H9 (cell line): ENCODE results near the gene KCNQ2. TPM values are rescaled to one million over a fixed set of nuclear protein-coding genes. Genes with fewer than 3 reads are reported as not detected.

ENCODE experiments used
- DNase-seq: peaks from one replicate; pipeline ENCODE4 v3.0.0-alpha.2; 2017
- H2AFZ ChIP-seq: one replicate; pipeline ENCODE4 v1.6.1; 2013; ENCODE audit warnings: mild to moderate bottlenecking, low read length, control low read depth, moderate library complexity
- H2AK5ac ChIP-seq: 2 replicates; pipeline ENCODE4 v1.6.1; 2013; ENCODE audit warnings: low read length, control low read depth, mixed read lengths; ENCODE audit not compliant: insufficient read length
- H2BK120ac ChIP-seq: one replicate; pipeline ENCODE4 v1.6.1; 2013; ENCODE audit warnings: low read depth, mild to moderate bottlenecking, low read length, control low read depth, inconsistent platforms; ENCODE audit not compliant: poor library complexity, severe bottlenecking
- H2BK12ac ChIP-seq: 2 replicates; pipeline ENCODE4 v1.6.1; 2013; ENCODE audit warnings: low read length, control low read depth, mixed read lengths, low read depth; ENCODE audit not compliant: insufficient read length
- H2BK15ac ChIP-seq: 2 replicates; pipeline ENCODE4 v1.6.1; 2013; ENCODE audit warnings: low read depth, low read length, control low read depth
- H2BK20ac ChIP-seq: one replicate; pipeline ENCODE4 v1.6.1; 2013; ENCODE audit warnings: low read depth, mild to moderate bottlenecking, low read length, control low read depth, inconsistent platforms; ENCODE audit not compliant: poor library complexity, severe bottlenecking
- H2BK5ac ChIP-seq: 2 replicates; pipeline ENCODE4 v1.6.1; 2013; ENCODE audit warnings: low read length, control low read depth, mixed read lengths; ENCODE audit not compliant: insufficient read length
- H3K14ac ChIP-seq: 2 replicates; pipeline ENCODE4 v1.6.1; 2013; ENCODE audit warnings: low read length, control low read depth; ENCODE audit not compliant: insufficient read depth
- H3K18ac ChIP-seq: 2 replicates; pipeline ENCODE4 v1.6.1; 2013; ENCODE audit warnings: low read depth, mild to moderate bottlenecking, mixed read lengths, low read length, control low read depth; ENCODE audit not compliant: insufficient read length
- H3K23ac ChIP-seq: 2 replicates; pipeline ENCODE4 v1.6.1; 2013; ENCODE audit warnings: low read length, control low read depth, mixed read lengths, low read depth; ENCODE audit not compliant: insufficient read length
- H3K23me2 ChIP-seq: 2 replicates; pipeline ENCODE4 v1.6.1; 2013; ENCODE audit warnings: low read depth, mild to moderate bottlenecking, mixed read lengths, low read length, control low read depth; ENCODE audit not compliant: insufficient read length, poor library complexity, severe bottlenecking
- H3K27ac ChIP-seq: 2 replicates; pipeline ENCODE4 v1.5.1; 2013; ENCODE audit warnings: low read length, control low read depth, mixed read lengths, low read depth; ENCODE audit not compliant: insufficient read length
- H3K27me3 ChIP-seq: 2 replicates; pipeline ENCODE4 v1.6.1; 2013; ENCODE audit warnings: low read length, control low read depth, inconsistent platforms; ENCODE audit not compliant: insufficient read depth
- H3K4ac ChIP-seq: 2 replicates; pipeline ENCODE4 v1.6.1; 2013; ENCODE audit warnings: low read depth, mild to moderate bottlenecking, control low read depth, inconsistent platforms, low read length, moderate library complexity
- H3K4me1 ChIP-seq: 2 replicates; pipeline ENCODE4 v1.6.1; 2013; ENCODE audit warnings: low read length, control low read depth, inconsistent platforms; ENCODE audit not compliant: insufficient read depth
- H3K4me2 ChIP-seq: 2 replicates; pipeline ENCODE4 v1.6.1; 2013; ENCODE audit warnings: low read length, control low read depth, mixed read lengths; ENCODE audit not compliant: insufficient read length, insufficient read depth
- H3K56ac ChIP-seq: 2 replicates; pipeline ENCODE4 v1.6.1; 2013; ENCODE audit warnings: low read depth, mild to moderate bottlenecking, mixed read lengths, low read length, control low read depth; ENCODE audit not compliant: insufficient read length
- H3K79me1 ChIP-seq: 2 replicates; pipeline ENCODE4 v1.6.1; 2013; ENCODE audit warnings: low read depth, mild to moderate bottlenecking, moderate library complexity, low read length, control low read depth, inconsistent platforms; ENCODE audit not compliant: insufficient read depth, poor library complexity, severe bottlenecking
- H3K79me2 ChIP-seq: 2 replicates; pipeline ENCODE4 v1.6.1; 2013; ENCODE audit warnings: low read length, control low read depth, inconsistent platforms; ENCODE audit not compliant: insufficient read depth
- H3K9ac ChIP-seq: 2 replicates; pipeline ENCODE4 v1.6.1; 2013; ENCODE audit warnings: low read length, control low read depth, mixed read lengths; ENCODE audit not compliant: insufficient read length; ENCODE audit errors: extremely low read depth
- H3K9me3 ChIP-seq: one replicate; pipeline ENCODE4 v1.6.1; 2013; ENCODE audit warnings: low read depth, low read length, inconsistent platforms; ENCODE audit not compliant: control insufficient read depth
- H3T11ph ChIP-seq: one replicate; pipeline ENCODE4 v1.6.1; 2013; ENCODE audit warnings: mild to moderate bottlenecking, low read length, control low read depth, inconsistent platforms
- H4K20me1 ChIP-seq: one replicate; pipeline ENCODE4 v1.6.1; 2013; ENCODE audit not compliant: control insufficient read depth, insufficient read length, insufficient read depth
- H4K5ac ChIP-seq: 2 replicates; pipeline ENCODE4 v1.6.1; 2013; ENCODE audit warnings: low read depth, mild to moderate bottlenecking, mixed read lengths, low read length, control low read depth; ENCODE audit not compliant: insufficient read length
- H4K8ac ChIP-seq: replicated peaks from 2 replicates; pipeline ENCODE4 v1.6.1; 2013; ENCODE audit warnings: low read length, control low read depth, mixed read lengths, low read depth; ENCODE audit not compliant: insufficient read length
- H4K91ac ChIP-seq: 2 replicates; pipeline ENCODE4 v1.6.1; 2013; ENCODE audit warnings: low read depth, mild to moderate bottlenecking, moderate library complexity, mixed read lengths, low read length, control low read depth; ENCODE audit not compliant: insufficient read length
- H3K27ac Mint-ChIP-seq, 3 experiments: 2 replicates in 2 of 3; 3 replicates in 1 of 3; pipeline ENCODE4 v1.8.0; 2020 to 2021; ENCODE audit warnings: mixed read lengths in 3 of 3, mild to moderate bottlenecking in 1 of 3, moderate library complexity in 1 of 3
- H3K27me3 Mint-ChIP-seq: 2 replicates; pipeline ENCODE4 v1.8.0; 2021; ENCODE audit warnings: low read depth, mild to moderate bottlenecking, moderate library complexity, mixed read lengths
- H3K36me3 Mint-ChIP-seq, 3 experiments: 2 replicates in 2 of 3; 3 replicates in 1 of 3; pipeline ENCODE4 v1.8.0; 2020 to 2021; ENCODE audit warnings: low read depth in 3 of 3, mixed read lengths in 3 of 3; ENCODE audit not compliant: insufficient read depth in 1 of 3
- H3K4me1 Mint-ChIP-seq, 2 experiments: 2 replicates each; pipeline ENCODE4 v1.8.0; 2020; ENCODE audit warnings: mixed read lengths in 2 of 2
- H3K4me3 Mint-ChIP-seq, 2 experiments: 2 replicates in 1 of 2; 3 replicates in 1 of 2; pipeline ENCODE4 v1.8.0; 2020 to 2021; ENCODE audit warnings: mild to moderate bottlenecking in 2 of 2, mixed read lengths in 2 of 2, moderate library complexity in 1 of 2
- H3K9me3 Mint-ChIP-seq, 2 experiments: 2 replicates in 1 of 2; 3 replicates in 1 of 2; pipeline ENCODE4 v1.8.0; 2020; ENCODE audit warnings: mild to moderate bottlenecking in 2 of 2, mixed read lengths in 2 of 2, moderate library complexity in 1 of 2
- WGBS: extraction: QIAGEN DNeasy Blood & Tissue Kit; methylation state at CpG from one replicate; pipeline ENCODE4 v1.1.7; 2013; ENCODE audit warnings: missing lambda C conversion rate, low lambda C conversion rate, mixed read lengths; ENCODE audit not compliant: insufficient read length; ENCODE audit errors: extremely low coverage; 5-methylcytosine and 5-hydroxymethylcytosine counted together
- total RNA-seq: library from RNA; stranded (reverse); gene quantifications from 2 replicates; pipeline ENCODE4 v1.2.1, GENCODE V29; 2021
- TF ChIP-seq, protein P1 (sequence below): fragments of 200-600 bp; sonication (generic); conservative IDR thresholded peaks from 3 replicates; pipeline ENCODE4 v1.8.0; 2021; ENCODE audit warnings: antibody characterized with exemption, mild to moderate bottlenecking

The KCNQ2 gene
- total RNA-seq, 1 experiment from 2014 or later, result 69.2 TPM

DNA sequence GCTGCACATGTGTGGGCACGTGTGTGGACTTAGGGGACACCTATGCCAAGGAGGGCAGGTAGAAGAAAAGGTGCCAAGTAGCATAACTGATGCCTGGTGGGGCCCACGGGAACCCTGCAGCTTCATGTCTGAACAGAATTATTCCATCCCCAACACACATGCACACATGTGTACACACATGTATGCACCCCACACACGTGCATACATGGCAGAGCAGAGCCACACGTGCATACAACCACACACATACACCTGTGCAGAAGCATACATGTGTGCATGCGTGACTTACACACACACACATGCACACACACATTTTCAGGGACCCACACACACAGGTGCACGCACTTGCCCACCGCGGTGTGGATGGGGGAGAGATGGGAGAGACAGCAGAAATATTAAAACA lies 59.6 kb downstream of the KCNQ2 start:
- Histone ChIP-seq H3K79me2 (no peaks in the 10 kb centered on the region), H3K14ac (no peak overlapping the region), H2BK20ac (no peak overlapping the region), H3K27ac (no peak overlapping the region), H4K5ac (no peak overlapping the region), H2BK12ac (no peak overlapping the region), H2AK5ac (no peak overlapping the region), H3K9me3 (no peaks in the 10 kb centered on the region), H3K79me1 (no peaks in the 10 kb centered on the region), H3K23me2 (no peaks in the 10 kb centered on the region), H3K56ac (no peak overlapping the region), H4K91ac (no peak overlapping the region), H3T11ph (no peak overlapping the region), H3K9ac (no peak overlapping the region), H2BK120ac (no peak overlapping the region), H2AFZ (no peak overlapping the region), H3K27me3 (no peaks in the 10 kb centered on the region), H3K4me2 (no peak overlapping the region), H2BK5ac (no peak overlapping the region), H4K20me1 (no peaks in the 10 kb centered on the region), H3K18ac (no peak overlapping the region), H3K23ac (no peak overlapping the region), H4K8ac (no peak overlapping the region), H3K4ac (no peak overlapping the region), H2BK15ac (no peak overlapping the region), H3K4me1 (no peaks in the 10 kb centered on the region)
- Mint-ChIP-seq H3K27ac (no peak overlapping the region), H3K4me1 (peaks cover 7 to 21% of the 10 kb centered on the region in 2 experiments), H3K9me3 (no peaks in the 10 kb centered on the region), H3K36me3 (peaks cover 0 to 4% (median 2%) of the 10 kb centered on the region in 3 experiments; a peak in 2 of 7 replicates), H3K27me3 (no peaks in the 10 kb centered on the region), H3K4me3 (no peak overlapping the region)
- TF ChIP-seq, protein P1, sequence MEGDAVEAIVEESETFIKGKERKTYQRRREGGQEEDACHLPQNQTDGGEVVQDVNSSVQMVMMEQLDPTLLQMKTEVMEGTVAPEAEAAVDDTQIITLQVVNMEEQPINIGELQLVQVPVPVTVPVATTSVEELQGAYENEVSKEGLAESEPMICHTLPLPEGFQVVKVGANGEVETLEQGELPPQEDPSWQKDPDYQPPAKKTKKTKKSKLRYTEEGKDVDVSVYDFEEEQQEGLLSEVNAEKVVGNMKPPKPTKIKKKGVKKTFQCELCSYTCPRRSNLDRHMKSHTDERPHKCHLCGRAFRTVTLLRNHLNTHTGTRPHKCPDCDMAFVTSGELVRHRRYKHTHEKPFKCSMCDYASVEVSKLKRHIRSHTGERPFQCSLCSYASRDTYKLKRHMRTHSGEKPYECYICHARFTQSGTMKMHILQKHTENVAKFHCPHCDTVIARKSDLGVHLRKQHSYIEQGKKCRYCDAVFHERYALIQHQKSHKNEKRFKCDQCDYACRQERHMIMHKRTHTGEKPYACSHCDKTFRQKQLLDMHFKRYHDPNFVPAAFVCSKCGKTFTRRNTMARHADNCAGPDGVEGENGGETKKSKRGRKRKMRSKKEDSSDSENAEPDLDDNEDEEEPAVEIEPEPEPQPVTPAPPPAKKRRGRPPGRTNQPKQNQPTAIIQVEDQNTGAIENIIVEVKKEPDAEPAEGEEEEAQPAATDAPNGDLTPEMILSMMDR, result no peak
- WGBS, result no CpG with 5 or more reads among the region's 8 CpGs
- DNase-seq, result no peak
